DOHH2 (cell line): ENCODE data around the gene FABP1.

ENCODE experiments used
- H3F3A ChIP-seq: fragments of 200-600 bp; sonication (generic), shearing (Covaris generic); 2 replicates; pipeline ENCODE4 v1.6.0; 2016; ENCODE audit warnings: antibody characterized with exemption, mild to moderate bottlenecking; ENCODE audit not compliant: control insufficient read depth, insufficient read depth
- H3K27ac ChIP-seq: fragments of 200-600 bp; sonication (generic); 2 replicates; pipeline ENCODE4 v1.5.1; 2014; ENCODE audit warnings: low read depth, mild to moderate bottlenecking, low read length, moderate library complexity
- H3K27me3 ChIP-seq: fragments of 200-600 bp; sonication (generic); 2 replicates; pipeline ENCODE4 v1.6.1; 2014; ENCODE audit warnings: mild to moderate bottlenecking, low read length, mixed read lengths; ENCODE audit not compliant: control insufficient read depth
- H3K36me3 ChIP-seq: fragments of 200-600 bp; sonication (generic); 2 replicates; pipeline ENCODE4 v1.6.1; 2014; ENCODE audit warnings: mild to moderate bottlenecking, low read length, moderate library complexity, mixed read lengths; ENCODE audit not compliant: control insufficient read depth
- H3K4me1 ChIP-seq: fragments of 200-600 bp; sonication (generic); 2 replicates; pipeline ENCODE4 v1.6.1; 2014; ENCODE audit warnings: mild to moderate bottlenecking, low read length, mixed read lengths; ENCODE audit not compliant: control insufficient read depth
- H3K4me2 ChIP-seq: fragments of 200-600 bp; sonication (generic); 2 replicates; pipeline ENCODE4 v1.6.0; 2014; ENCODE audit warnings: mild to moderate bottlenecking, low read length, moderate library complexity
- H3K4me3 ChIP-seq: fragments of 200-600 bp; sonication (generic); 2 replicates; pipeline ENCODE4 v1.5.1; 2014; ENCODE audit warnings: mild to moderate bottlenecking, low read length, mixed read lengths
- H3K79me2 ChIP-seq: fragments of 200-600 bp; sonication (generic); 2 replicates; pipeline ENCODE4 v1.6.1; 2014; ENCODE audit warnings: mild to moderate bottlenecking, low read length, mixed read lengths; ENCODE audit not compliant: control insufficient read depth
- H3K9me2 ChIP-seq: fragments of 200-600 bp; sonication (generic); replicated peaks from 2 replicates; pipeline ENCODE4 v1.6.1; 2014; ENCODE audit warnings: mild to moderate bottlenecking, low read length, mixed read lengths; ENCODE audit not compliant: control insufficient read depth
- H3K9me3 ChIP-seq: fragments of 200-600 bp; sonication (generic); 2 replicates; pipeline ENCODE4 v1.6.1; 2014; ENCODE audit warnings: antibody characterized with exemption, low read length, mixed read lengths; ENCODE audit not compliant: control insufficient read depth, insufficient read depth
- H4K20me1 ChIP-seq: fragments of 200-600 bp; sonication (generic); 2 replicates; pipeline ENCODE4 v1.6.0; 2014; ENCODE audit warnings: low read depth, mild to moderate bottlenecking, antibody characterized with exemption, low read length, moderate library complexity; ENCODE audit not compliant: control insufficient read depth, insufficient read depth
- EZH2phosphoT487 ChIP-seq: fragments of 200-600 bp; sonication (generic); IDR thresholded peaks from 2 replicates; pipeline ENCODE4 v1.6.1; 2017; ENCODE audit warnings: borderline replicate concordance, mild to moderate bottlenecking, antibody characterized with exemption, low read length, moderate library complexity, mixed read lengths
- TF ChIP-seq, protein P1 (sequence below): fragments of 200-600 bp; sonication (generic); IDR thresholded peaks from one replicate; pipeline ENCODE4 v1.5.1; 2014; ENCODE audit warnings: antibody characterized with exemption, mild to moderate bottlenecking, low read depth, low read length; ENCODE audit not compliant: poor library complexity, severe bottlenecking

Gene FABP1

DNA sequence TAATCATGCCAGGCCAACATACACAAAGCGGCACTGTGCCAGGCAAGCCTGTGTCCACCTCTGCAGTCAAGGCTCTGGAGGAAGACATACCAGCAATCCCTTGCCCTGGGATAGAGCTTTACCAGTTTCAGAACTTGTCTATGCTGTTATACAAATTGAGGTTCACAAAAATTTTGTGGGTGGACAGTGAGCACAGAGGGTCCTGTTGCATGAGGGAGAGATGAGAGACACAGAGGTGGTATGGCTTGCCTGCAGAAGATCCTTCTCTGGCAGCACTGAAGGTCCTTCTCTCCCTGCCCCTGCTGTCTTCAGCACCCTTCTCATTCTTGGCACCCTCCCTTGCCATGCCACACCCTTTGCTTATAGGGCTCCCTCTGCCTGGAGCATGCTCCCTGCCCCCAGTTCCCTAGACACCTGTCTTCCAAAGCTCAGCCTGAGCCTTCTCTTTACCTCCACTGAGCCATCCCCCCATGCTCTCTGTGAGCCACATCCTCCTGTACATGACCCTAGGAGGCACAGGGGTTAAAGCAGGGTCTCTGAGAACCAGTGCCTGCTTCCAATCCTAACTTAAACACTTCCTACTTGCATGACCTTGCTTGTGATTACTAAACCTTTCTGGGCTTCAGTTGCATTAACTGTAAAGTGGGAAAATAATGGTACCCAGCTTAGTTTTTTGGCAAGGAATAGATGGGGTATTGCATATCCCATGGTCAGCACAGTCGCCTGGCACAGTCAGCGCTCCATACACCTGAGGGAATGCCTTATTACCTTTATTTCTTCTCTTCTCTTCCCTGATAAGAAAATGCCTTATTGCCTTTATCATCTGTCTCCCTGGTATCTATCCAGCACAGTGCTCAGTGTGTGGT, 857 bp downstream of the FABP1 start:
- no peaks in the 10 kb centered on the region for H3K36me3 ChIP-seq
- H4K20me1 ChIP-seq: no peaks in the 10 kb centered on the region
- no peaks in the 10 kb centered on the region for H3K79me2 ChIP-seq
- H3K27ac ChIP-seq: no peak overlapping the region
- peaks cover 11% of the 10 kb centered on the region for H3K27me3 ChIP-seq
- H3K4me1 ChIP-seq: no peaks in the 10 kb centered on the region
- TF ChIP-seq, protein P1, sequence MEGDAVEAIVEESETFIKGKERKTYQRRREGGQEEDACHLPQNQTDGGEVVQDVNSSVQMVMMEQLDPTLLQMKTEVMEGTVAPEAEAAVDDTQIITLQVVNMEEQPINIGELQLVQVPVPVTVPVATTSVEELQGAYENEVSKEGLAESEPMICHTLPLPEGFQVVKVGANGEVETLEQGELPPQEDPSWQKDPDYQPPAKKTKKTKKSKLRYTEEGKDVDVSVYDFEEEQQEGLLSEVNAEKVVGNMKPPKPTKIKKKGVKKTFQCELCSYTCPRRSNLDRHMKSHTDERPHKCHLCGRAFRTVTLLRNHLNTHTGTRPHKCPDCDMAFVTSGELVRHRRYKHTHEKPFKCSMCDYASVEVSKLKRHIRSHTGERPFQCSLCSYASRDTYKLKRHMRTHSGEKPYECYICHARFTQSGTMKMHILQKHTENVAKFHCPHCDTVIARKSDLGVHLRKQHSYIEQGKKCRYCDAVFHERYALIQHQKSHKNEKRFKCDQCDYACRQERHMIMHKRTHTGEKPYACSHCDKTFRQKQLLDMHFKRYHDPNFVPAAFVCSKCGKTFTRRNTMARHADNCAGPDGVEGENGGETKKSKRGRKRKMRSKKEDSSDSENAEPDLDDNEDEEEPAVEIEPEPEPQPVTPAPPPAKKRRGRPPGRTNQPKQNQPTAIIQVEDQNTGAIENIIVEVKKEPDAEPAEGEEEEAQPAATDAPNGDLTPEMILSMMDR: no peak
- no peak for TF ChIP-seq EZH2phosphoT487
- H3K4me2 ChIP-seq: no peak overlapping the region
- H3K9me2 ChIP-seq: no peaks in the 10 kb centered on the region
- no peak overlapping the region for H3K4me3 ChIP-seq
- no peaks in the 10 kb centered on the region for H3K9me3 ChIP-seq
- H3F3A ChIP-seq: no peaks in the 10 kb centered on the region

DNA sequence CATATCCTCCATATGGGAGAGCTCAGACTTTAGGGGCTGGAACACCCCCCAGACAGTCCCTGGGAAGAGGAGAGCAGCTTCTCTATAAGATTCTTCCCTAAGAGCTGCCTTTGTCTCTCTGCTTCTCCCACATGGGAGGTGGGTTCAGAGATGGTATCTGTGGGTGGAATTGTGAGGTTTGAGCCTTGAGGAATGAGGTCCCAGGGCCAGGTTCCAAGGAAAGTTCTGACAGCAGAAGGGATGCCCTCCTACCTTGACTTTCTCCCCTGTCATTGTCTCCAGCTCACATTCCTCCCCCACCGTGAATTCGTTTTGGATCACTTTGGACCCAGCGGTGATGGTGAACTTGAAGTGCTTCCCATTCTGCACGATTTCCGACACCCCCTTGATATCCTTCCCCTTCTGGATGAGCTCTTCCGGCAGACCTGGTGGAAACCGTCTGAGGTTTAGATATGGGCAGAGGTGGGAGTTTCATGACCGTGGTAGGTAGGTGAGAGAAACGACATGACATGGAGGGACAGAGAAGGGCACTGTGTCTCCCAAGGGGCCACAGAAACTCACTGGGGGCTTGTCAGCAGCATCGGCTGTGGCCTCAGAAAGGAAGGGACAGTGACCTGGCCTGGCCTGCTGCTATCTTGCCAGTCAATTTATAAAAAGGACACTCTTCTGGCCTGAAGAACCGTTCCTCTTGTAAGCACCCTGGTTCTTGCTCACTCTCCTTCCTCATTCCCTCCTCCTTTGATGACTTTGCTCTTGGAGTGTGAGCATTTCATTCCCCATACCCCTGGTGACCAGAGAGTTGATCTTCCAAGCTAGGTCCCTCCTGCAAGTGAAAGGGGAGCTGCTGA, 1.7 kb downstream of the FABP1 start:
- TF ChIP-seq, protein P1: no peak
- no peak for TF ChIP-seq EZH2phosphoT487
- no peaks in the 10 kb centered on the region for H3K9me3 ChIP-seq
- no peaks in the 10 kb centered on the region for H3F3A ChIP-seq
- H3K9me2 ChIP-seq: no peaks in the 10 kb centered on the region
- no peak overlapping the region for H3K4me2 ChIP-seq
- no peaks in the 10 kb centered on the region for H3K79me2 ChIP-seq
- no peak overlapping the region for H3K27ac ChIP-seq
- no peak overlapping the region for H3K4me3 ChIP-seq
- no peaks in the 10 kb centered on the region for H4K20me1 ChIP-seq
- peaks cover 11% of the 10 kb centered on the region for H3K27me3 ChIP-seq
- H3K36me3 ChIP-seq: no peaks in the 10 kb centered on the region
- H3K4me1 ChIP-seq: no peaks in the 10 kb centered on the region

DNA sequence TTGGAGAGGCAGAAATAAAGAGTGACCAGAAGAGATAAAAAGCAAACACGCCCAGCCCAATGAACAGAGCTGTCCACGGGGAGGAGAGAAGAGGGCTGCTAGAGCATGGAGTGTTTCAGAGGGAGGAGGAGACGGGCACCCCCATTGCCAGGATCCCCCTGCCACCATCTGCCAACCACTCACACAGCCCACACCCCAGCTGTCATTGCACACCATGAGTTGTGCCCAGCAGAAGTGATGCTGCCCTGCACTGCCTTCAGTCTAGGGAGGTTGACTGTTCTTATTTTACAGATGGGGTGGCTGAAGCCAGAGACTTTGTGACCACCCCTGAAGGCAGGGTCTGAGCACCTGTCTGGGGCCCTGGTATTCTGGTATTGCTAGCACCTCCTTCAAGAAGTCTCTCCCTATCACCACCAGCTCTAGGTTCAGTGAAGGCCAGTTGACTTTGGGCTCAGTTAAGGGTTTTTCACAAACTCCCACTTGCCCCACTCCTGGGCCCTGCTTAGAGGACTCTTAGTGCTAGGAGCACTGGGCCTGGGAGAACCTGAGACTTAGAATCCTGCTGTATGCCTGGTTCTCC, 2.4 kb downstream of the FABP1 start:
- H4K20me1 ChIP-seq: no peaks in the 10 kb centered on the region

More for the DNA sequence above, 2.4 kb downstream of the FABP1 start:
- Histone ChIP-seq H3K27me3 (peaks cover 11% of the 10 kb centered on the region), H3F3A (no peaks in the 10 kb centered on the region), H3K4me2 (no peak overlapping the region), H3K79me2 (no peaks in the 10 kb centered on the region), H3K36me3 (no peaks in the 10 kb centered on the region), H3K9me3 (no peaks in the 10 kb centered on the region), H3K4me1 (no peaks in the 10 kb centered on the region), H3K9me2 (no peaks in the 10 kb centered on the region), H3K27ac (no peak overlapping the region), H3K4me3 (no peak overlapping the region)
- no peak for TF ChIP-seq EZH2phosphoT487
- TF ChIP-seq, protein P1: no peak
